AG04450 (cell line): ENCODE results near the gene TOLLIP. TPM values are rescaled to one million over a fixed set of nuclear protein-coding genes. Genes with fewer than 3 reads are reported as not detected.
"Not testable (repeated sequence)": the region's sequence is repeated elsewhere in the genome, so short reads cannot be mapped to it uniquely, and the experiment has no call there.

Experiments used
- CTCF ChIA-PET: fragments of 300-600, 350-600 bp; formaldehyde crosslinking; extraction: SDS; loops from one replicate; lab custom pipeline; 2022; ENCODE audit warnings: antibody characterized with exemption, inconsistent platforms; lab: Charles Lee
- POLR2A ChIA-PET: fragments of 350-600 bp; formaldehyde crosslinking; extraction: SDS; loops from one replicate; lab custom pipeline; 2021; ENCODE audit warnings: antibody characterized with exemption, inconsistent platforms; lab: Yijun Ruan, JAX
- DNase-seq: peaks from one replicate; pipeline ENCODE4 v3.0.0-alpha.2; 2011; ENCODE audit warnings: low read depth, low spot score
- H3K27ac ChIP-seq: one replicate; pipeline ENCODE4 v1.5.1; 2012; ENCODE audit warnings: low read depth, low read length, control low read depth
- H3K27me3 ChIP-seq: one replicate; pipeline ENCODE4 v1.6.0; 2012; ENCODE audit warnings: low read length; ENCODE audit not compliant: control insufficient read depth, insufficient read depth
- H3K4me3 ChIP-seq: 2 replicates; pipeline ENCODE4 v1.5.1; 2011; ENCODE audit warnings: mild to moderate bottlenecking, low read depth, low read length, control low read depth
- H3K9me3 ChIP-seq: 2 replicates; pipeline ENCODE4 v1.5.1; 2012; ENCODE audit warnings: low read length; ENCODE audit not compliant: control insufficient read depth, insufficient read depth
- CTCF ChIP-seq: IDR thresholded peaks from 2 replicates; pipeline ENCODE4 v1.5.1; 2011; ENCODE audit warnings: low read depth, low read length, control low read depth, inconsistent platforms
- polyA plus RNA-seq: library from polyadenylated mRNA; depleted of rRNA; stranded (reverse); fragments of >200 nt; gene quantifications from 2 replicates; pipeline ENCODE4 v1.2.3, GENCODE V29; 2011

TOLLIP gene
- polyA plus RNA-seq, 1 experiment = 24.3 TPM

- TF ChIP-seq CTCF = no peak
- no peak overlapping the region for H3K4me3 ChIP-seq
- H3K27me3 ChIP-seq = peaks cover 12% of the 10 kb centered on the region
- ChIA-PET CTCF (interaction anchor here (0.9 kb wide), 1 partner anchor 41 kb away, joined by 4 read pairs; no protein-coding TSS in a partner anchor), POLR2A (no interaction called here)
- no peak overlapping the region for H3K27ac ChIP-seq
- DNase-seq = no peak
- peaks cover 3% of the 10 kb centered on the region; the same call in 1 of the 2 replicates for H3K9me3 ChIP-seq
Observed at GRCh38 chr11:1342946-1343345, 33.5 kb upstream of the TOLLIP start.

GRCh38 chr11:1341928-1342524 is 32.6 kb upstream of the TOLLIP start:
- CTCF ChIA-PET = interaction anchor here (0.6 kb wide), 1 partner anchor 73 kb away, joined by 10 read pairs; no protein-coding TSS in a partner anchor
- no peak overlapping the region for H3K27ac ChIP-seq
- TF ChIP-seq CTCF = no peak
- DNase-seq = no peak
- no peak overlapping the region for H3K4me3 ChIP-seq
- POLR2A ChIA-PET = no interaction called here
- peaks cover 10% of the 10 kb centered on the region for H3K27me3 ChIP-seq
- peaks cover 3% of the 10 kb centered on the region; the same call in 1 of the 2 replicates for H3K9me3 ChIP-seq

DNA sequence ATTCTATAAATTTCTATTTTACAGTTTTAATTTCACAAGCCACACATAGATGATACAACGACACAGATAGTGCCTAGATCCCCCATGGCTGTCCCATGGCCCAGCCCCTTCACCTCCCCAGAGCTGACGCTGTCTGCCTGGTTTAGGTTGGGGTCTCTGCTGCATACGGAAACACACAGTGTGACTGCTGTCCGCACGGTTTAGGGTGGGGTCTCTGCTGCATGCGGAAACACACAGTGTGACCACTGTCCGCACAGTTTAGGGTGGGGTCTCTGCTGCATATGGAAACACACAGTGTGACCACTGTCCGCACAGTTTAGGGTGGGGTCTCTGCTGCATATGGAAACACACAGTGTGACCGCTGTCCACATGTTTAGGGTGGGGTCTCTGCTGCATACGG is 31.8 kb upstream of the TOLLIP start:
- H3K9me3 ChIP-seq, DNase-seq, H3K27ac ChIP-seq, H3K4me3 ChIP-seq, POLR2A ChIA-PET, CTCF ChIA-PET: not testable (repeated sequence)
- H3K27me3 ChIP-seq = peaks cover 13% of the 10 kb centered on the region

DNA sequence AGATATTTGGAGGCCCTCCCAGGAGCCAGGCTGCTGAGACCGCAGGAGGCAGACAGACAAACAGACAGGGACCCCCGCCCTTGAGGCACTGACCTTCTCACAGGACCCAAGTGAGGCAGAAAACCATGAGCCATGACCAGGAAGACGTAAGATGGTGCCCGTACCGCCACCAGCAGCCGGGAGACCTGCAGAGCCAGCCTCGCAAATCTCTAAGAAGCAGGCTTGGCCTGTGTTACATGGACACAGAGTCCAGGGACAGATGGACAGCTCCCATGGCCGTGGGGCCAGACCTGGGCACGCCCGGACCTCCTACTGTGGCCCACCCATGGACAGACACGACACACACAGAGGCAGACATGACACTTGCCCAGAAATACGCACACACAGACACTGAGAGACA is 30.7 kb upstream of the TOLLIP start:
- POLR2A ChIA-PET = no interaction called here
- H3K4me3 ChIP-seq = no peak overlapping the region
- H3K9me3 ChIP-seq = peaks cover 3% of the 10 kb centered on the region; the same call in 1 of the 2 replicates
- H3K27me3 ChIP-seq = peaks cover 16% of the 10 kb centered on the region
- CTCF ChIA-PET = no interaction called here
- no peak for DNase-seq
- TF ChIP-seq CTCF = no peak
- H3K27ac ChIP-seq = no peak overlapping the region

- CTCF ChIA-PET = no interaction called here
Observed at GRCh38 chr11:1339066-1339675, 29.7 kb upstream of the TOLLIP start.

More at GRCh38 chr11:1339066-1339675, 29.7 kb upstream of the TOLLIP start:
- no peak for TF ChIP-seq CTCF
- H3K4me3 ChIP-seq = no peak overlapping the region
- H3K27me3 ChIP-seq = peaks cover 11% of the 10 kb centered on the region
- no peak for DNase-seq
- H3K9me3 ChIP-seq = peaks cover 3% of the 10 kb centered on the region; the same call in 1 of the 2 replicates
- POLR2A ChIA-PET = interaction anchor here (0.6 to 0.7 kb wide), 2 partner anchors 19 to 278 kb away, joined by 3 read pairs; no protein-coding TSS in a partner anchor
- no peak overlapping the region for H3K27ac ChIP-seq
